PC-9 (cell line): ENCODE measurements around the gene ZMYND11.

ENCODE experiments used
- CTCF ChIP-seq: fragments of 200-600 bp; sonication (generic); conservative IDR thresholded peaks from 2 replicates; pipeline ENCODE4 v1.6.1; 2017; ENCODE audit warnings: mixed run types, antibody characterized with exemption, mild to moderate bottlenecking, moderate library complexity
- EZH2 ChIP-seq: fragments of 200-600 bp; sonication (generic); IDR thresholded peaks from 2 replicates; pipeline ENCODE4 v1.8.0; 2017; ENCODE audit warnings: antibody characterized with exemption, low read depth

GRCh38 chr10:152915-153314, 17.7 kb downstream of the ZMYND11 start:
- TF ChIP-seq CTCF (no peak), EZH2 (no peak)
